Effector memory CD4-positive, alpha-beta T cell (primary cell): ENCODE measurements around the gene FOXO1.

Experiments used
- DNase-seq, 3 donors: peaks; one replicate each; pipeline ENCODE4 v3.0.0-alpha.2; 2020
- H3K27ac ChIP-seq: 2 replicates; pipeline ENCODE4 v1.7.0; 2013; ENCODE audit warnings: mild to moderate bottlenecking, low read length, moderate library complexity; ENCODE audit not compliant: insufficient read depth, poor library complexity, severe bottlenecking
- H3K27me3 ChIP-seq: replicated peaks from 2 replicates; pipeline ENCODE4 v1.7.0; 2013; ENCODE audit warnings: mild to moderate bottlenecking, low read length; ENCODE audit not compliant: insufficient read depth, control insufficient read depth, poor library complexity, severe bottlenecking
- H3K36me3 ChIP-seq: 2 replicates; pipeline ENCODE4 v1.7.0; 2013; ENCODE audit warnings: mild to moderate bottlenecking, low read length, moderate library complexity; ENCODE audit not compliant: control insufficient read depth, insufficient read depth
- H3K4me1 ChIP-seq: 2 replicates; pipeline ENCODE4 v1.7.0; 2013; ENCODE audit warnings: low read length, mild to moderate bottlenecking; ENCODE audit not compliant: control insufficient read depth, insufficient read depth, poor library complexity, severe bottlenecking
- H3K4me3 ChIP-seq: 2 replicates; pipeline ENCODE4 v1.7.0; 2013; ENCODE audit warnings: low read length, low read depth, mild to moderate bottlenecking; ENCODE audit not compliant: insufficient read depth, poor library complexity, severe bottlenecking
- H3K9me3 ChIP-seq: 2 replicates; pipeline ENCODE4 v1.7.0; 2013; ENCODE audit warnings: mild to moderate bottlenecking, low read length, moderate library complexity; ENCODE audit not compliant: control insufficient read depth

The FOXO1 gene

DNA sequence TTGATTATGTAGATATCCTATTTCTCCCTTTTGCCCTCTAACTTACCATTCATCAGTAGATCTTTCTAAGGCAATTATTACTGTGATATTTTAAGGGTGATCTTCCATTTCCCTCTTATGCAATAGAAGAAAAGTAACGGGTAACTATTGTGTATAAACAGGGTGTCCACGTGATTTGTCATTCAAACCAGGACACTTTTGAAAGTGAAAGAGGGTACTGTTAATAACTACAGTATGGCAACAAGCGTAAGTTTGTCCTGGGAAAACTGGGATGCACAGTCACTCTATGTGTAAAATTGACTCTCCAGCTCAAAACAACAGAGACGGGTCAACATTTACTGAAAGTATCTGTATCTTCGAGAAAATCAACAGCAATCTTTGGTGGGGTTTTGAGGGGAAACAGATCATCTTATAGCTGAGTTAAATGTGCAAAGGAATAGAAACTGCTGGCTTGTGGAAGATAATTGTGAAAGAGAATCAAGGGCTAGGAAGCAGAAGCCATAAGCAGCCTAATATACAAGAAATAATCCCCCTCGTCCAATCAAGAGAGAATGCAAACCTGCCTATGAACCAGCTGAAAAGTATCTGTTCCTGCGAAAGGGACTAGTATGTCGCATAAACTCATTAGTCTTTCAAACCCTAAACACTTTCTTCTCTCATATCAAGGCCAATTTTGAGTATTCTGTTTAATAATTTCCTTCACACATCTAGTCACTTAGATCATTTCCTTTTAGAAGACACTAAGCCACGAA is 126.7 kb downstream of the FOXO1 start:
- Histone ChIP-seq H3K4me3 (no peak overlapping the region), H3K27ac (no peak overlapping the region), H3K9me3 (no peaks in the 10 kb centered on the region)

DNA sequence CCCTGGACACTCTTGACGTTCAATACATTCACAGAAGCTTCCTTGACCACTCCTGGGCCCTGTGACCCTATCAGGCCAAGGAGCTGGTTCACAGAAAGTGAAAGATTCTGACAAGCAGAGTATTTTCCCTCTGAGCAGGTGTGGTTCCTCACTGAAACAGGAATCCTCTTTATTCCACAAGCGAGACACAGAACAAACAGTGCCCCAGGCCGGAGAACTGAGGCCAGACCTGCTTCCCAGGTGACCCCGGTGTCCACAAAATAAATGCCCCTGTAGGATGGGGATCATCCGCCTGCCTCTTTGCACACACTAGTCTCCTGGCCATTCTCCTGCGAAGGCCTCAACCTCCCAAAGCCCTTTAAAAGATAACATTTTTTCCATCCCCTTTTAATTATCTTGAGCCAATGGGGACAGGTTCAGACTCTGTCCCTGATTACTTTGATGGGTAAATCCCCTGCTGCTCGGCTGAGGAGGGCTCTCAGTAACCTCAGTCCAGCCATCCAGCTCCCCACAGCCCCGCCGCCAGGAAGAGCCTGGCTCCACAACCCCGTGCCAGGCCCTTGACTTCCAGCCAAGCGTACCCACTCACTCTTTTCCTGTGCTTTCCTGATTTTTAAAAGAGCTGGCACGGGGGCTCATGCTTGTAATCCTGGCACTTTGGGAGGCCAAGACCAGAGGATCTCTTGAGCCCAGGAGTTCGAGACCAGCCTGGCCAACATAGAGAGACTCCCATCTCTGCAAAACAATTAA is 129.1 kb downstream of the FOXO1 start:
- Histone ChIP-seq H3K27me3 (no peaks in the 10 kb centered on the region), H3K4me3 (no peak overlapping the region), H3K27ac (no peak overlapping the region), H3K4me1 (no peaks in the 10 kb centered on the region), H3K9me3 (no peaks in the 10 kb centered on the region), H3K36me3 (no peaks in the 10 kb centered on the region)
- no peak for DNase-seq

More for the DNA sequence above, 126.7 kb downstream of the FOXO1 start:
- Histone ChIP-seq H3K36me3 (no peaks in the 10 kb centered on the region), H3K27me3 (no peaks in the 10 kb centered on the region), H3K4me1 (no peaks in the 10 kb centered on the region)
- DNase-seq: no peak

DNA sequence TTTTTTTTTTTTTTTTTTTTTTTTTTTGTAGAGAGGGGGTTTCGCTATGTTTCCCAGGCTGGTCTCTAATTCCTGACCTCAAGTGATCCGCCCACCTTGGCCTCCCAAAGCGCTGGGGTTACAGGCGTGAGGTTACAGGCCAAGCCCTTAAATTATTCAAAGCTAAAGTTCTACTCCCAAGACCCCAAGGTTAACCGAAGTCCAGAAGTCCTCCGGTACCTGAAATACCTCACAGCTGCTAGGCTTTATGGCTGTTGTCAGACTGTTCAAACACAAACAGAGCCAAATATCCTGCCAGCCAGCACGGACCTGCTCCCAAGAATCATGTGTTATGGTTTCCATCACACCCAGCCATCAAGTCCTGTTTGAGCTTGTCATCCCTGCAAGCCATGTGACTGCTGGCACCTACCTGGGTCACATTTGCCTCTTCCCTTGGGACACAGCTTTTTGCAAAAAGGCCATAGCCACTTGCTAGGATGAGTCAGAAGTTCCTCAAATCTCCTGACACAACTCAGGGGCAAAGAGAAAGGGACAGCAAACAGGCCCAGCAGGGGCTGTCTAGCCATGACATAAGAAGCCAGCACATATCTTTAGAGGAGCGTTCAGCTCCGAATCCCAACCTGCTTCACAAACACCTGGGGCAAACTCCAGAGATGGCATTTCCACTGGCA is 129.9 kb downstream of the FOXO1 start:
- no peak overlapping the region for H3K27ac ChIP-seq
- H3K4me1 ChIP-seq: no peaks in the 10 kb centered on the region
- no peaks in the 10 kb centered on the region for H3K27me3 ChIP-seq
- no peaks in the 10 kb centered on the region for H3K36me3 ChIP-seq
- no peaks in the 10 kb centered on the region for H3K9me3 ChIP-seq
- DNase-seq: no peak
- H3K4me3 ChIP-seq: no peak overlapping the region

DNA sequence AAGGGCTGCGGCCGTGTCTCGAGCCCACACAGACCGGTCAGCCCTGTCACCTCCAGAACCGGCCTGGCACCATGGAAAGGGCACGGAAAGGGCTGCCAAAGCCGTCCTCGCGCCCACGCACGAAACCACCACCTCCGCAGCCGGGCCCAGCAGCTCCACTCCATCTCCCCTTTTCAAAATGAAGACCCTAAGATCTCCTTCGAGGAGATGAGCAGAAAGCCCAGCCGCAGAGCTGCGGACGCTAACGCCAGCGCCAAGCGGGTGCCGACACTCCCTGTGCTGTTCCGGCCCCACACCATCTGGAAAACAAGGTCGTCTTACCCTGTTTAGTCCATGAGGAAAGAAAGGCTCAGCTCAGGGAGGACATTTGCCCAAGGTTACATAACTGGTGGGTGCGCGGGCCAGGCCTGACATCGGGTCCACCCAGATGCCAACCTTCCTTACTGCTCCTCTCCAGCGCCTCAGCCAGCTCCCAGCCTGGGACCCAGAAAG is 131.1 kb downstream of the FOXO1 start:
- H3K27ac ChIP-seq: no peak overlapping the region
- DNase-seq: no peak
- H3K4me3 ChIP-seq: no peak overlapping the region
- H3K27me3 ChIP-seq: no peaks in the 10 kb centered on the region
- no peaks in the 10 kb centered on the region for H3K36me3 ChIP-seq
- H3K9me3 ChIP-seq: no peaks in the 10 kb centered on the region
- H3K4me1 ChIP-seq: peaks cover 4% of the 10 kb centered on the region

DNA sequence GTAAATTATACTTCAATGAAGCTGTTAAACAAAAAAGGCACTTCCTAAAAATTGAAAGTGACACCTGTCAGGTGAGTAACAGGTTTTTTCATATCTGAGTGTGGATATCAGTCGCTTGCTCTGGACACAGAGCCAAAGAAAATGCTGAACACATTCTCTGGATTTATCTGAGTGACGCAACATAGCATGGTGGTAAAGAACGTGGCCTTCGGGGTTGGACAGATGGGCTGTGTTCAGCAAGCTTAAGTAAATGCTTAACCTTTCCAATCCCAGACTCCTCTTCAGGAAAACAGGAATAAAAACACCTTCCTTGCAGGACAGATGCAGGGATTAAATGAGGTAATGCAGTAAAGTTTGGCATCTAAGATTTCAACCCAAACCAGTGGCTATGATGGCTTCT is 132.0 kb downstream of the FOXO1 start:
- H3K9me3 ChIP-seq: no peaks in the 10 kb centered on the region
- H3K36me3 ChIP-seq: no peaks in the 10 kb centered on the region
- H3K4me1 ChIP-seq: peaks cover 4% of the 10 kb centered on the region
- no peaks in the 10 kb centered on the region for H3K27me3 ChIP-seq
- H3K27ac ChIP-seq: no peak overlapping the region
- DNase-seq: no peak
- H3K4me3 ChIP-seq: no peak overlapping the region

DNA sequence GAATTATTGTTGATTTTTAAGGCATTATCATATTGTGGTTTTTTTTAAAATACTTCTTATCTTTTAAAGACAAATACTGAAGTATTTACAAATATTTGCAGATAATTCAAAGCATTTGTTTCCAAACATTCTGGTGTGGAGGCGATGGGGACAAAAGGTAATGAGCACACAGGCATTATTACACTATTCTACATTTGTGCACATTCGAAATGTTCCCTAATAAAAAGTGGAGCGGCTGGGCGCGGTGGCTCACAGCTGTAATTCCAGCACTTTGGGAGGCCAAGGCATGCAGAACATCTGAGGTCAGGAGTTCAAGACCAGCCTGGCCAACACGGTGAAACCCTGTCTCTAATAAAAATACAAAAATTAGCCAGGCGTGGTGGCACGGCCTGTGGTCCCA is 133.4 kb downstream of the FOXO1 start:
- no peak overlapping the region for H3K4me3 ChIP-seq
- peaks cover 4% of the 10 kb centered on the region for H3K4me1 ChIP-seq
- H3K9me3 ChIP-seq: no peaks in the 10 kb centered on the region
- DNase-seq: no peak
- no peaks in the 10 kb centered on the region for H3K36me3 ChIP-seq
- no peak overlapping the region for H3K27ac ChIP-seq
- no peaks in the 10 kb centered on the region for H3K27me3 ChIP-seq

DNA sequence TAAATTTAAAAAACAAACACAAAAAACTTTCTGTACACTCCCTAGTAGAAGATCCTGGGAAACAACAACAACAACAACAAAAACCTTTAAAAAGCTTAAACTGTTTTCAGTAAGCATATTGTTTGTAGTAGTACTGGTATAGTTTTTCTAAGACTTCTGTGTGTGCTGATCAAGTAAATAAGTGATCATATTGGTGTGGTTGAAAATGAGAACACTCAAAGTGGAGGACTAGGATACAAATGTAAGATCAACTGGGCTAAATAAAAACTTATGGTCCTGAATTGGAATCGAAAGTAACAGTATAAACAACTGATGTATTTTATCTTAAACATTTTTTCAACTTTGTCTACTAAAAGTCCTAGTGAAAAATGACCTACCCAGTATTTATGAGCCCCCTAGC is 135.5 kb downstream of the FOXO1 start:
- H3K27ac ChIP-seq: no peak overlapping the region
- no peaks in the 10 kb centered on the region for H3K9me3 ChIP-seq
- no peaks in the 10 kb centered on the region for H3K27me3 ChIP-seq
- H3K4me1 ChIP-seq: peaks cover 4% of the 10 kb centered on the region
- H3K4me3 ChIP-seq: no peak overlapping the region
- DNase-seq: no peak
- no peaks in the 10 kb centered on the region for H3K36me3 ChIP-seq

DNA sequence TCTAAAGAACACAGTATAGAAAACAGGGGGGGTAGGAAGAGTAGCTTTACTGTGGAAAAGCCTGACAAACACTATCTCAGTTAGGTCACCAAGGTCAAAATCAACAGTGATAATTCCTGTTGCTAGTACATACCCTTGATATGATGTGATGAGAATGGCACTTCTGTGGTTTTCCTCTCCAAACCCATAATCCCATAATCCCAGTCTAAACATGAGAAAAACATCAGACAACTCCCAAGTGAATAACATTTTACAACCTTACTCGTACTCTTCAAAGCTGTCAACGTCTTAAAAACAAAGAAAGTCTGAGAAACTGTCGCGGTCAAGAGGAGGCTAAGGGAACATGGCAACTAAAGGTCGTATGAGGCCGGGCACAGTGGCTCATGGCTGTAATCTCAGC is 137.6 kb downstream of the FOXO1 start:
- DNase-seq: no peak
- peaks cover 4% of the 10 kb centered on the region for H3K4me1 ChIP-seq
- H3K4me3 ChIP-seq: no peak overlapping the region
- no peak overlapping the region for H3K27ac ChIP-seq
- no peaks in the 10 kb centered on the region for H3K9me3 ChIP-seq
- H3K36me3 ChIP-seq: no peaks in the 10 kb centered on the region
- no peaks in the 10 kb centered on the region for H3K27me3 ChIP-seq

DNA sequence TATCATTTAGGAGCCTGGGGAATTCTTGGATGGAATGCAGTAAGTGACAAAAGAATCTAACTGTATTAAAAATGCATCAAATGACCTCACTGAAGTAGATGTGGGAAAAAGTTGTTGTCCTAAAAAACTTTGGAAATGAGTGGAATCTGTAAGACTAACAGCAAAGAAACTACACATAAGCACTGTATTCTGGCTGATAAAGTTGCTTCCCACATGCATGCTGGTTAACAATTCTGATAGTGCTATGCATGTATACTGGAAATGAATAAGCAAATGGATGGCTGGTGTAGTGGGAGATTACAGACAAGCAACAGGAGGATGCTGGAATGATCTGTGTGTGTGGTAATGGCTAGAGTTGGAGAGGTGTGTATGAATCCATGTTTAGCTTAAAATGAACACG is 138.5 kb downstream of the FOXO1 start:
- Histone ChIP-seq H3K4me1 (peaks cover 4% of the 10 kb centered on the region), H3K9me3 (no peaks in the 10 kb centered on the region), H3K27me3 (no peaks in the 10 kb centered on the region), H3K27ac (no peak overlapping the region), H3K4me3 (no peak overlapping the region), H3K36me3 (no peaks in the 10 kb centered on the region)
- no peak for DNase-seq

DNA sequence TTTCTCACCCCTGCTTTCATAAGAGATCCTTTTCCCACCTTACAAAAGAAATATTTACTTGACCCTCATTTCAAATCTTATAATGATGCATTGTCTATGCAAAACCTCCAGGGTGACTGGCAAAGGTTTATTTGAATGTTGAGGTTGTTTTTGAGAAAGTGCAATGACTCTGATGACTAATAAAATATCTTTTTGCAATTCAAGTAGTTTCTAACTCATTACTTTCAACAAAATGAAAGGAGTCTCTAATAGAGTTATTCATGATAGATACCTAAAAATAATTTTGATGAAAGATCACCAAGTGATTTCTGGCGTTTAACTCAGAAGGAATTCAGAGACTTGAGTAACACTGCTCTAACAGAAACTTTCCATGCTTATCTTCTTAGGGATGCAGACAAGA is 144.2 kb downstream of the FOXO1 start:
- DNase-seq: no peak
- Histone ChIP-seq H3K4me1 (no peaks in the 10 kb centered on the region), H3K9me3 (no peaks in the 10 kb centered on the region), H3K27me3 (no peaks in the 10 kb centered on the region), H3K36me3 (no peaks in the 10 kb centered on the region), H3K27ac (no peak overlapping the region), H3K4me3 (no peak overlapping the region)
